Spleen (tissue), 11 donors: Measurements from ENCODE around the gene VWA3A. TPM values are rescaled to one million over a fixed set of nuclear protein-coding genes. Genes with fewer than 3 reads are reported as not detected.
A peak's percentile ranks its signal among the peaks of the same experiment; 100 is the strongest.

Experiments used
- DNase-seq: peaks from one replicate; pipeline ENCODE4 v3.0.0-alpha.2; 2020
- H3K27ac ChIP-seq, 8 donors: fragments of 200-600 bp; sonication (generic) in 7 of 8; 1 replicate in 4 of 8; 2 replicates in 4 of 8; pipeline versions ENCODE4 v1.5.0 to v1.8.0; 2016 to 2021; ENCODE audit warnings: inconsistent platforms in 4 of 8, mild to moderate bottlenecking in 4 of 8, moderate library complexity in 1 of 8
- H3K27me3 ChIP-seq, 7 donors: fragments of 200-600 bp; sonication (generic) in 6 of 7; replicated peaks in 1 of 7; 1 replicate in 4 of 7; 2 replicates in 3 of 7; pipeline versions ENCODE4 v1.5.0 to v1.8.0; 2016 to 2021; ENCODE audit warnings: inconsistent platforms in 3 of 7, mild to moderate bottlenecking in 1 of 7
- H3K36me3 ChIP-seq, 6 donors: fragments of 200-600 bp; sonication (generic) in 5 of 6; 1 replicate in 4 of 6; 2 replicates in 2 of 6; pipeline versions ENCODE4 v1.5.0 to v1.8.0; 2016 to 2021; ENCODE audit warnings: inconsistent platforms in 2 of 6
- H3K4me1 ChIP-seq, 6 donors: fragments of 200-600 bp; sonication (generic) in 5 of 6; 1 replicate in 3 of 6; 2 replicates in 3 of 6; pipeline versions ENCODE4 v1.5.0 to v1.8.0; 2016 to 2021; ENCODE audit warnings: inconsistent platforms in 3 of 6
- H3K4me3 ChIP-seq, 8 donors: fragments of 200-600 bp; sonication (generic) in 7 of 8; 1 replicate in 4 of 8; 2 replicates in 4 of 8; pipeline versions ENCODE4 v1.5.0 to v1.8.0; 2016 to 2021; ENCODE audit warnings: inconsistent platforms in 4 of 8, mild to moderate bottlenecking in 4 of 8, moderate library complexity in 2 of 8
- H3K9me3 ChIP-seq, 8 donors: fragments of 200-600 bp; sonication (generic) in 7 of 8; 1 replicate in 4 of 8; 2 replicates in 4 of 8; pipeline versions ENCODE4 v1.5.0 to v1.8.0; 2016 to 2021; ENCODE audit warnings: inconsistent platforms in 4 of 8
- CTCF ChIP-seq, 11 experiments: fragments of 200-600 bp in 7 of 11; fragments of 450-650 bp in 4 of 11; sonication (generic) in 4 of 11; IDR thresholded peaks in 8 of 11; conservative IDR thresholded peaks in 3 of 11; 1 replicate in 7 of 11; 2 replicates in 4 of 11; pipeline versions ENCODE4 v1.4.0 to v1.8.0; 2016 to 2021; ENCODE audit warnings: antibody characterized with exemption in 11 of 11, inconsistent platforms in 4 of 11, mild to moderate bottlenecking in 1 of 11
- POLR2A ChIP-seq, 3 donors: fragments of 450-650 bp; IDR thresholded peaks; one replicate each; pipeline ENCODE4 v1.5.1; 2017; ENCODE audit warnings: antibody characterized with exemption in 3 of 3, mild to moderate bottlenecking in 1 of 3
- POLR2AphosphoS5 ChIP-seq, 3 donors: sonication (generic); formaldehyde crosslinking; IDR thresholded peaks; one replicate each; pipeline ENCODE4 v1.5.1; 2017; ENCODE audit warnings: antibody characterized with exemption in 3 of 3
- WGBS, 5 donors: extraction: QIAGEN DNeasy Blood & Tissue Kit in 3 of 5; methylation state at CpG; one replicate each; pipeline versions ENCODE4 v1.1.5 to v1.1.7; 2013 to 2018; 5-methylcytosine and 5-hydroxymethylcytosine counted together
- intact Hi-C: fragments of 100-400 bp; cut with DNase I; formaldehyde crosslinking; loops from one replicate; pipeline ENCODE4 v1.15.0; 2023; ENCODE audit warnings: low total_unique reads
- polyA plus RNA-seq, 3 donors: library from polyadenylated mRNA; stranded (reverse); fragments of 200-250 nt; gene quantifications; one replicate each; pipeline ENCODE4 v1.2.1, GENCODE V29; 2013
- total RNA-seq, 7 donors: library from RNA; depleted of rRNA in 3 of 7; stranded (reverse); fragments of >200 nt in 3 of 7; fragmentation: NEBNext Ultra II Directional in 4 of 7; extraction: Animal tissue kit (Norgen Biotek cat#: 25700) in 4 of 7; gene quantifications; one replicate each; pipeline versions ENCODE4 v1.1.0 to v1.2.1, GENCODE V29; 2016 to 2021
- donor health status: healthy with polysubstance abuse.
- donor health status: DM: no; HTN: no; CAD: no; lungs with moderate emphysema.
- donor health status: DM: no; HTN: no; CAD: no.
- donor health status: Bipolar disorder and iron deficiency.
- donor health status: healthy.
- donor health status: DM: no; HTN: no; CAD: no.
- donor health status: DM: yes; HTN: yes; CAD: no.

The VWA3A gene
- total and polyA plus RNA-seq, 10 donors, result 0.08 to 2.1 (median 0.30) TPM; not detected in 2

GRCh38 chr16:22188267-22188594, 95.9 kb downstream of the VWA3A start:
- intact Hi-C loops, result loop anchor here (5.0 to 10.0 kb wide), 2 partner anchors 113 to 186 kb away; partner anchors contain the start of gene PDZD9
- Histone ChIP-seq H3K4me3 (no peak overlapping the region), H3K27me3 (no peaks in the 10 kb centered on the region), H3K4me1 (peaks cover 29 to 44% (median 40%) of the 10 kb centered on the region in 6 donors), H3K27ac (peak overlapping the region; percentile 92 to 100 (median 96)), H3K9me3 (no peaks in the 10 kb centered on the region), H3K36me3 (no peaks in the 10 kb centered on the region)
- TF ChIP-seq POLR2AphosphoS5 (IDR thresholded peaks at IDR 0.05) (no peak), CTCF (IDR thresholded peaks at IDR 0.05 in 8 of 11, conservative IDR thresholded peaks at IDR 0.05 in 3 of 11) (no peak), POLR2A (IDR thresholded peaks at IDR 0.05) (no peak)
- DNase-seq, result no peak
- WGBS, 5 donors, result 46 to 78% (median 69%) methylated on average over 2 of the region's 2 CpGs

GRCh38 chr16:22188595-22189442, 96.5 kb downstream of the VWA3A start:
- no peaks in the 10 kb centered on the region for H3K27me3 ChIP-seq
- WGBS, 5 donors, result 22 to 30% (median 26%) methylated on average over 8 of the region's 8 CpGs
- no peaks in the 10 kb centered on the region for H3K9me3 ChIP-seq
- intact Hi-C loops, result loop anchor here (5.0 to 10.0 kb wide), 2 partner anchors 114 to 187 kb away; partner anchors contain the start of gene PDZD9
- H3K4me1 ChIP-seq, result peaks cover 29 to 48% (median 42%) of the 10 kb centered on the region in 6 donors
- peak; percentile 83 for DNase-seq
- no peaks in the 10 kb centered on the region for H3K36me3 ChIP-seq
- peak overlapping the region; percentile 92 to 100 (median 96) for H3K27ac ChIP-seq
- peak overlapping the region in 4 of 8 donors; percentile 67 to 93 (median 77) for H3K4me3 ChIP-seq
- no peak for TF ChIP-seq POLR2A (IDR thresholded peaks at IDR 0.05)
- peak; percentile 74 to 88 (median 80) for TF ChIP-seq CTCF (IDR thresholded peaks at IDR 0.05 in 8 of 11, conservative IDR thresholded peaks at IDR 0.05 in 3 of 11)
- peak in 1 of 3 donors; percentile 32 for TF ChIP-seq POLR2AphosphoS5 (IDR thresholded peaks at IDR 0.05)

GRCh38 chr16:22189473-22190080, 97.2 kb downstream of the VWA3A start:
- intact Hi-C loops, result loop anchor here (5.0 to 10.0 kb wide), 2 partner anchors 115 to 187 kb away; partner anchors contain the start of gene PDZD9
- peaks cover 29 to 53% (median 42%) of the 10 kb centered on the region in 6 donors for H3K4me1 ChIP-seq
- H3K4me3 ChIP-seq, result peak overlapping the region; percentile 38 to 93 (median 72)
- no peaks in the 10 kb centered on the region for H3K27me3 ChIP-seq
- no peaks in the 10 kb centered on the region for H3K9me3 ChIP-seq
- 1 to 2% (median 1%) methylated on average over 17 to 18 of the region's 18 CpGs for WGBS, 5 donors
- H3K36me3 ChIP-seq, result no peaks in the 10 kb centered on the region
- TF ChIP-seq CTCF (IDR thresholded peaks at IDR 0.05 in 8 of 11, conservative IDR thresholded peaks at IDR 0.05 in 3 of 11) (no peak), POLR2AphosphoS5 (IDR thresholded peaks at IDR 0.05) (no peak), POLR2A (IDR thresholded peaks at IDR 0.05) (no peak)
- peak; percentile 90 for DNase-seq
- H3K27ac ChIP-seq, result peak overlapping the region; percentile 92 to 100 (median 96)
